ENCODE data around the gene MEIOC. TPM values are rescaled to one million over a fixed set of nuclear protein-coding genes. Genes with fewer than 3 reads are reported as not detected.
"Not testable (repeated sequence)": the region's sequence is repeated elsewhere in the genome, so short reads cannot be mapped to it uniquely, and the experiment has no call there.

Gene MEIOC
- polyA plus RNA-seq, 1 donor: 1.9 TPM

- DNase-seq (ENCODE audit: low read depth): no peak
Observed at GRCh38 chr17:44647736-44648135, 8.5 kb upstream of the MEIOC start.

GRCh38 chr17:44648963-44649362 lies 7.3 kb upstream of the MEIOC start:
- DNase-seq (ENCODE audit: low read depth): no peak

GRCh38 chr17:44651228-44651627 lies 5.0 kb upstream of the MEIOC start:
- no peak for DNase-seq (ENCODE audit: low read depth)

- no peak for DNase-seq (ENCODE audit: low read depth)
Observed at GRCh38 chr17:44652727-44653126, 3.5 kb upstream of the MEIOC start.

DNA sequence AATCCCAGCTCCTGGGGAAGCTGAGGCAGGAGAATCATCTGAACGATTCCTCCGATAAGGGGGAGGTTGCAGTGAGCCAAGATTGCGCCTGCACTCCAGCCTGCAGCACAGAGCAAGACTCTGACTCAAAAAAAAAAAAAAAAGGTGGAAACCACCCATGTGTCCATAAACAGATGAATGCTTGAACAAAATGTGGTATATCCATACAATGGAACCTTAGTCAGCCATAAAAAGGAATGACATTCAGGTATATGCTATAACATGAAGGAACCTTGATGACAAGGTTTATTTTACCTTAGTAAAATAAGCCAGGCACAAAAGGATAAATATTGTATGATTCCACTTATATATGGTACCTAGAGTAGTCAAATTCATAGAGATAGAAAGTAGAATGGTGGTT lies 2.9 kb upstream of the MEIOC start:
- no peak for DNase-seq (ENCODE audit: low read depth)

- DNase-seq (ENCODE audit: low read depth): no peak
Observed at GRCh38 chr17:44653954-44654353, 2.3 kb upstream of the MEIOC start.

DNA sequence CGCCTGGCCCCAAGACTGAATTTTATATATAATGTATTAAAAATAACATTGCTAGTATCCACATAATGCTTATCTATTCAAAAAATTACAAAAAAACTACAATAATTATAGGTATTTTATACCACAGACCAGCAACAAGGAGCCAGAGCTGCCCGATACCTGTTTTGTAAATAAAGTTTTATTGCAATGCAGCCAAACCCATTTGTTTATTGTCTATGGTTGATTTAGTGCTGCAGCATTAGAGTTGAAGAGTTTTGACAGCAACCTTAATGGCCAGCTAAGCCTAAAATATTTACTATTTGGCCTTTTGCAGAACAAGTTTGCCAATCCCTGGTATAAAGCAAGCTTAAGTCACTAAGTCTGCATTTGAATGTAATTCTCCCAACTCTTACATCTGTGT lies 5.6 kb downstream of the MEIOC start:
- no peak for DNase-seq (ENCODE audit: low read depth)

GRCh38 chr17:44663095-44663494 lies 6.8 kb downstream of the MEIOC start:
- no peak for DNase-seq (ENCODE audit: low read depth)

- DNase-seq (ENCODE audit: low read depth): no peak
Observed at GRCh38 chr17:44664867-44665266, 8.6 kb downstream of the MEIOC start.

DNA sequence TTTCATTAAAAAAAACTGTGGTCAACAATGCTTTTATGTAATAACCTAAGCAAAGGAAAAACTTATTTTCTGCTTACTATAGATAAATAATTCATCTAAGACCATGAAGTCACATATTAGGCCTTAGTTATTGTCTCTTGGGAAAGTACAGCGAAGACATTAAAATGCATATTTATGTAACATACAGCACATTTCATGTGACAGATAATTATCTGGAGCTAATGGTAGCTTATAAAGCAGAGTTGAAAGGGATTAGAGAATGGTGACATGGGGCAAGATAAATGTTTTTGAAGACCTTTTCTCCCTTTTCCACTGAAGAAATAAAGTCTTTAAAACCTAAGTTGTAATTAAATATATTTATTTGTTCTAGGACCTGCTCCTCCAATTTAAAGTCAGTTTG lies 9.7 kb downstream of the MEIOC start:
- no peak for DNase-seq (ENCODE audit: low read depth)

- no peak for DNase-seq (ENCODE audit: low read depth)
Observed at GRCh38 chr17:44672479-44673093, 16.3 kb downstream of the MEIOC start.

DNA sequence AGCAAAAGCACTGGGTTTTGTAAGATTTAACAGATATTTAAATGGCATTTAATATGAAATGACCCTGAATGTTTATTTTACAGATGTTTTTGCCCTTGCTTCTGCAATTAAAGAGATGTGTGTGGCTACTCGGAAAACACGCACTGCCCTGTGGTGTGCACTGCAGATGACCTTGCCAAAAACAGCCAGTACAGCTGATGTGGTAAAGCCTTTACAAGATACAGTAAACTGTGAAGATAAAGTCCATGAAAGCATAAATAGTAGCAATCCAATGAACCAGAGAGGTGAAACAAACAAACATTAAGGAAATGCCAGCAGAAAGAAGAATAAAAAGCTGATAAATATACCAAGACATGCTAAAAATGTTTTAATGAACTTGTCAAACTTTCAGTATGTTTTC lies 17.6 kb downstream of the MEIOC start:
- no peak for DNase-seq (ENCODE audit: low read depth)

DNA sequence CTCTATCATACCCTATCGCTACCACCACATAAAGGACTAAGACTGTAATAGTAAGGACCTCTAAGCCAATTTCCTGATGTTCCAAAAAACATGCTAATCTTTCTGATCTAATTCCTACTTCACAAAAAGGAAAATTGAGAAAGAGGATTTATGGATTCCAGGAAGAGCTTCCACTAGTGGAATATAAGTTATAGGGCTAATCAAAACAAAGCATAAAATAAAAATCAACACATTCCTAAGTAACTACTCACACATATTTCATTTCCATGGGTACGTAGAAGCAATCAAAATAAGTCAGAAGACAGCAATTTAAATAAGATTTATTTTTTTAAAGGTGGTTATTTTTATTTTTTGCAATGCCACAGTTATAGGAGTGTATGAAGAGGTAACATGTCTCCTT lies 20.9 kb downstream of the MEIOC start:
- DNase-seq (ENCODE audit: low read depth): no peak

- not testable (repeated sequence) for DNase-seq (ENCODE audit: low read depth)
Observed at GRCh38 chr17:44683303-44683702, 27.0 kb downstream of the MEIOC start.

GRCh38 chr17:44687756-44688155 lies 31.5 kb downstream of the MEIOC start:
- no peak for DNase-seq (ENCODE audit: low read depth)

GRCh38 chr17:44688200-44688599 lies 31.9 kb downstream of the MEIOC start:
- DNase-seq (ENCODE audit: low read depth): no peak

GRCh38 chr17:44688675-44689476 lies 32.6 kb downstream of the MEIOC start:
- no peak for DNase-seq (ENCODE audit: low read depth)

- DNase-seq (ENCODE audit: low read depth): peak; percentile 38
Observed at GRCh38 chr17:44689477-44690217, 33.4 kb downstream of the MEIOC start, which contains the start of gene CCDC43. CCDC43 (minus strand) TSS chr17:44689776; CDS start chr17:44689753, 23 bp downstream.

- not testable (repeated sequence) for DNase-seq (ENCODE audit: low read depth)
Observed at GRCh38 chr17:44690746-44691306, 34.6 kb downstream of the MEIOC start.

GRCh38 chr17:44693609-44694008 lies 37.3 kb downstream of the MEIOC start:
- DNase-seq (ENCODE audit: low read depth): no peak

- not testable (repeated sequence) for DNase-seq (ENCODE audit: low read depth)
Observed at GRCh38 chr17:44700288-44700687, 44.0 kb downstream of the MEIOC start.

- DNase-seq (ENCODE audit: low read depth): no peak
Observed at GRCh38 chr17:44707755-44708400, 51.6 kb downstream of the MEIOC start.

Data from forelimb muscle (tissue), 1 donor.